ENCODE results near the gene CFD.
"Not testable (repeated sequence)": the region's sequence is repeated elsewhere in the genome, so short reads cannot be mapped to it uniquely, and the experiment has no call there.

CFD gene

GRCh38 chr19:840519-841206, 18.8 kb upstream of the CFD start, which contains the start of gene PRTN3:
TSS of gene PRTN3 (plus strand) at chr19:840999. CDS start at chr19:841009, 10 bp downstream.
- POLR2A ChIA-PET = no interaction called here
- TF ChIP-seq ZFHX2 (tag by site-specific recombination; conservative IDR thresholded peaks at IDR 0.05) (peak; percentile 50; the same call in 1 of the 2 replicates), EGR2 (tag by site-specific recombination; IDR thresholded peaks at IDR 0.05; ENCODE audit: low read depth) (peak; percentile 50), YY2 (tag by site-specific recombination; IDR thresholded peaks at IDR 0.05) (no peak)
- Histone ChIP-seq H3K27ac (ENCODE audit: extremely low read depth, low read depth, low read length) (no peak within 1 kb of the TSS), H3K9me3 (ENCODE audit: control insufficient read depth, insufficient read depth, low read depth, low read length) (no peaks in the 10 kb centered on the region), H3K4me1 (ENCODE audit: control insufficient read depth, insufficient read depth, low read length) (no peaks in the 10 kb centered on the region; the same call in 1 of the 2 replicates), H3K36me3 (ENCODE audit: control insufficient read depth in 2 of 2, insufficient read depth in 1 of 2, low read length in 2 of 2) (no peaks in the 10 kb centered on the region), H3K4me3 (ENCODE audit: low read depth, low read length) (no peak within 1 kb of the TSS)
- CTCF ChIA-PET = interaction anchor here (0.7 kb wide), 2 partner anchors 13 to 41 kb away, joined by 3 read pairs; no protein-coding TSS in a partner anchor

GRCh38 chr19:842802-843179, 16.7 kb upstream of the CFD start:
- not testable (repeated sequence) for H3K4me3 ChIP-seq (ENCODE audit: low read depth, low read length); H3K9me3 ChIP-seq (ENCODE audit: control insufficient read depth, insufficient read depth, low read depth, low read length); H3K36me3 ChIP-seq (ENCODE audit: control insufficient read depth in 2 of 2, insufficient read depth in 1 of 2, low read length in 2 of 2); H3K4me1 ChIP-seq (ENCODE audit: control insufficient read depth, insufficient read depth, low read length); H3K27ac ChIP-seq (ENCODE audit: extremely low read depth, low read depth, low read length)
- CTCF ChIA-PET = interaction anchor here (1.0 kb wide), 1 partner anchor 14 kb away, joined by 3 read pairs; no protein-coding TSS in a partner anchor
- TF ChIP-seq ZNF121 (tag by site-specific recombination; IDR thresholded peaks at IDR 0.05) (peak; percentile 77), SCRT1 (tag by site-specific recombination; IDR thresholded peaks at IDR 0.05; ENCODE audit: borderline replicate concordance) (peak; percentile 52; the same call in 1 of the 2 replicates)
- POLR2A ChIA-PET = interaction anchor here (0.6 kb wide), 1 partner anchor 20 kb away, joined by 6 read pairs; no protein-coding TSS in a partner anchor

- H3K9me3 ChIP-seq (ENCODE audit: control insufficient read depth, insufficient read depth, low read depth, low read length) = no peaks in the 10 kb centered on the region
- peak overlapping the region; percentile 9 for H3K4me3 ChIP-seq (ENCODE audit: low read depth, low read length)
- H3K4me1 ChIP-seq (ENCODE audit: control insufficient read depth, insufficient read depth, low read length) = no peaks in the 10 kb centered on the region; the same call in 1 of the 2 replicates
- CTCF ChIA-PET = interaction anchor here (1.0 kb wide), 1 partner anchor 14 kb away, joined by 3 read pairs; no protein-coding TSS in a partner anchor
- POLR2A ChIA-PET = interaction anchor here (0.6 kb wide), 1 partner anchor 20 kb away, joined by 6 read pairs; no protein-coding TSS in a partner anchor
- no peak overlapping the region for H3K27ac ChIP-seq (ENCODE audit: extremely low read depth, low read depth, low read length)
- no peaks in the 10 kb centered on the region for H3K36me3 ChIP-seq (ENCODE audit: control insufficient read depth in 2 of 2, insufficient read depth in 1 of 2, low read length in 2 of 2)
- TF ChIP-seq BCL6B (tag by site-specific recombination; IDR thresholded peaks at IDR 0.05) (no peak), ZNF10 (tag by site-specific recombination; IDR thresholded peaks at IDR 0.05) (no peak), ZNF777 (tag by site-specific recombination; IDR thresholded peaks at IDR 0.05; ENCODE audit: borderline replicate concordance) (no peak), ZNF544 (tag by site-specific recombination; IDR thresholded peaks at IDR 0.05) (no peak), ZXDB (tag by site-specific recombination; IDR thresholded peaks at IDR 0.05) (no peak), ZNF776 (tag by site-specific recombination; IDR thresholded peaks at IDR 0.05; ENCODE audit: borderline replicate concordance) (no peak), ZBTB8A (tag by site-specific recombination; IDR thresholded peaks at IDR 0.05) (peak; percentile 31; the same call in 1 of the 2 replicates), ZNF140 (tag by site-specific recombination; IDR thresholded peaks at IDR 0.05) (no peak), PATZ1 (tag by site-specific recombination; IDR thresholded peaks at IDR 0.05) (peak; percentile 76), ZNF473 (tag by site-specific recombination; IDR thresholded peaks at IDR 0.05) (no peak), MEIS1 (CRISPR knock-in tag; IDR thresholded peaks at IDR 0.05; ENCODE audit: borderline replicate concordance) (no peak), ZNF398 (tag by site-specific recombination; IDR thresholded peaks at IDR 0.05) (peak; percentile 74), AEBP2 (tag by site-specific recombination; IDR thresholded peaks at IDR 0.05; ENCODE audit: borderline replicate concordance) (no peak), ZNF426 (tag by site-specific recombination; IDR thresholded peaks at IDR 0.05) (no peak), ZNF600 (tag by site-specific recombination; IDR thresholded peaks at IDR 0.05) (peak; percentile 94), ZSCAN16 (tag by site-specific recombination; IDR thresholded peaks at IDR 0.05) (no peak), ZNF341 (tag by site-specific recombination; IDR thresholded peaks at IDR 0.05; ENCODE audit: low read depth) (peak; percentile 72), ZIC2 (tag by site-specific recombination; IDR thresholded peaks at IDR 0.05) (peak; percentile 46; the same call in 1 of the 2 replicates)
These were observed 16.2 kb upstream of the CFD start for GRCh38 chr19:843180-843835.
